HTERT RPE-1 (cell line): ENCODE results near the gene IZUMO1R.
"Not testable (repeated sequence)": the region's sequence is repeated elsewhere in the genome, so short reads cannot be mapped to it uniquely, and the experiment has no call there.

Source experiments
- in situ Hi-C: fragments of 300-500 bp; cut with MboI; formaldehyde crosslinking; loops from 4 replicates; pipeline ENCODE4 v1.14.3; 2020; ENCODE audit warnings: low sequenced_read_pairs

Gene IZUMO1R

DNA sequence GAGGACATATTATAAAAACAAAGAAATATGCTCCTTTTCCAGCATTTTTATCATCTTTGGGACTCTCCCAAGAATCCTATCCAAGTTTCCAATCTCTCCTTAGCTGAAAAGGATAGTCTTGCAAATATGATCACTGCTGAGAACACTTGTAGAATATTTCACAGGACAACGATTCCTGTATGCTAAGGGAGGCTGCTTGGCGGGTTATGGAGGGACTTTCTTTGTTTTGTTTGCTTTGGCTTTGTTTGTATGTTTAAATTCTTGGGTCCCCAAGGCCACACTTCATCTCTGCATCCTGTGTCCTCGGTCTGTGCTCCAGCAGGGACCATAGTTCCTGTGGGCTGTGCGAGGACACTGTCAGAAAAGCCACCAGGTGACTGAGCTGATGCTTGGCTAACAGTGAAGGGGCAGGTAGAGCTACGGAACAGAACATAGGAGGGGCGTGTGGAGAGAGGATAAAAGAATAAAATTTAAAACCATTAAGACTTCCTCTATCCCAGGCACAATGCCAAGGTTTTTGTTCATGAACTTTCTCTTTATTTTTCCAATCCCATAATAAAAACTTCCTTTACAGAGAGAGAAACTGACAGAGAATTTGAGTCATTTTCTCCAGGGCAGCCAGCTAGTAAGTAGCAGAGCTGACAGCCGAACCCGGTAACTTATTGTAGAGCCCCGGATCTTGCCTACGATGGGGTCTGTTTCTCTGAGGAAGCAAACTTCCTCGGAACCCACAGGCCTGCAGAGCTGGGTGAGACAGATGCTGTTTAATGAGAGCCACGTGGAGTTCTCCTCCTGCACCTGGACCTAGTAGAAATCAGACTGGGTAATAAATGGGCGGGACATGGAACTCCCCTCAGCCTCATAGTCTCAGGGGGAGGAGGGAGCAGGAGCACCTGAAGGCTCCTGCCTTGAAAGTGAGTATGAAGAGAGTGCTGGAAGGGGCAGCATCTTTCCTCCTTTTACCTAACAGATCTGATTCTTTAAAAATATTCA is at the start of gene IZUMO1R:
Gene IZUMO1R (plus strand): TSS at position 615 of the 993 bp plus-strand sequence. CDS start 1,057 bp downstream, outside the sequence.
- in situ Hi-C loops: no loop called here

DNA sequence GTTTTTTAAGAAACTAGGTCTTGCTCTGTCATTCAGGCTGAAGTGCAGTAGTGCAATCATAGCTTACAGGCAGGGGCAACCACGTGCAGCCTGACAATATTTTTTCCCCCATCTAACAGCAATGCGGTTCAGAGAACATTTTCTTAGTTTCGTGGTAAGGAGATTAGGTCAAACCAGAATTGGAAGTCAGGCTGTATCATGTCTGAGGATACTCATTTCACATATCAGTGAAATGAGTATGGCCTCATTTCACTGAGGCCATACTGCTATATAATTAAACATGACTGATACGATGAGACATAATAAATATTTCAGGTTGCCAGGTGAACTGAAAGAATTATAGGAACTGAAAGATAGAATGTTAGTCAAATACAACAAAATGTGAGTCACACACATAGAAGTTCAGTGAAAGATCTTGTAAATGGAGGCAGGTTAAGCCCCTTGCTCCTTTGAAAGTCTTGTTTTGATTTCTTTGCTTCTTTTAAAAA is 32.5 kb upstream of the IZUMO1R start:
- in situ Hi-C loops: no loop called here

DNA sequence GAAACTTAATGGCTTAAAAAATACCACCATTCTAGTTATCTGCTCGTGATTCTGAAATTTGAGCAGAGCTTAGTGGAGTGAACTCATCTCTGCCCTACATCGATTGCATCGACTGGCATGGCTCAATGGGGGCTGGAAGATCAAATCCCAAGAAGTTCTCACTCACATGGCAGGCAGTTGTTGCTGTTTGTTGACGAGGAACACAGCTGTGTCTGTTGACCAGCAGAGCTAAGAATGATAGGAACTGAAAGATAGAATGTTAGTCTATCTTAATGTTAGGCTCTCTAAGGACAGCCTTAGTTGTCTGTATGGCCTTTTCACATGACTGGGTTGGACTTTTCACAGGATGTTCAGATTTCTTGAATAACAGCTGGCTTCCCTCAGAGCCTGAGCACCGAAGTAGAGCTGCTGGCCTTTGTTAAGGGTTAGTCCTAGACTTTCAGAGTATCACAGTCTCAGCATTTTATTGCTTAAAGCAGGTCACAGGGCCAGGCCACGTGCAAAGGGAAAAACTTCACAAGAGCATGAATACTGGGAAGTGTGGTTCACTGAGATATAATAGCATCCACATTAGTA is 31.6 kb upstream of the IZUMO1R start:
- in situ Hi-C loops: no loop called here

DNA sequence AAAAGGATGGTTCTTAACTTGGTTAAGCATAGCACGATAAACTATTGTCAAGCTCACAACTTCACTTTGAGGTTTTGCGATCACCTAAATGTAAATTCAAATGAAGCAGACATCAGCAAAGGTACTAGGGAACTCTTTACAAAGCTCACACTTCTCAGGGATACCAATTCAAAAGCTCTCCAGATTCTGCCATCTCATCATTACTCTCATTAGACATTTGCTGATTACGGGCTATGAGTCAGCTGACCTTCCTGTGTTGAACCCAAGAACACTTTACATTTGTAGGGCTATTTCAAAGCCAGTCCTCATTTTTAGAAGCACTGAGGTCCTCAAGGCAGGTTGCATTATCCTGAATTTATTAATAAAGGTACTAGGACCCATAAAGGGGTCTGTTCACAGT is 28.4 kb upstream of the IZUMO1R start:
- in situ Hi-C loops: no loop called here

DNA sequence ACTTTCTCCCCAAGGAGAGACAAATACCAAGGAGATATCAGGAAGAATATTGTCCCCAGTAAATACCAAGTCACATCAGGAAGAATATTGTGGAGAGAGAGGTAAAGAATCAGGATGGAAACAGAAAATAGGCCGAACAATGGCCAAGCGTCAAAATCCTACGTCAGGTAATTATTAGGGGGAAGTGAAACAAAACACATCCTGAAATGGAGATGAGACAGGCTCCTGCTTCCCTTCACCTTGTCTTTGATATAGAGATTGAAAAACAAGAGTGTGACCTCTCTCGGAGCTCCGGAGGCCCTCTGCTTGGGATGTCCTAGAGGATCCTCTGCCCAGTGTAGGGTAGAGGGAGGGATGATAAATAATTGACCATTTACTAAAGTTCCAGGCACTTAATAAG is 27.4 kb upstream of the IZUMO1R start:
- in situ Hi-C loops: no loop called here

DNA sequence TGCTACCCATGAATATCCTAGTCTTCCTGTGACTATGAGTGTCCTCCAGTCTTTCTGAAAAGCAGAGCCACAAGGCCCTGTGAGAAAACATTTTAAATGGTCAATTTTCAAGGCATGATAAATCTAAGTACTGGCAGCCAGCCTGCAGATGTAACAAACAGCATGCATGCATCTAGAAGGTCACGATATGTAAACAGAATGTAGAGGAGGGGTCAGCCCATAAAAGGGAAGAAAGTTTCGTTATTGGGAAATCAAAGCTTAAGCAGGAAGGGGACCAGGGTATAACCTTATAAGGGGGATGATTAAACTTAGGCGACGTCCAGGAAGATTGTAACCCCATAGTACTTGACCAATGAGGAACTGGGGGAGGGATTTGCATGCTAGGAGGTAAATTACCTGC is 26.2 kb upstream of the IZUMO1R start:
- in situ Hi-C loops: not testable (repeated sequence)

DNA sequence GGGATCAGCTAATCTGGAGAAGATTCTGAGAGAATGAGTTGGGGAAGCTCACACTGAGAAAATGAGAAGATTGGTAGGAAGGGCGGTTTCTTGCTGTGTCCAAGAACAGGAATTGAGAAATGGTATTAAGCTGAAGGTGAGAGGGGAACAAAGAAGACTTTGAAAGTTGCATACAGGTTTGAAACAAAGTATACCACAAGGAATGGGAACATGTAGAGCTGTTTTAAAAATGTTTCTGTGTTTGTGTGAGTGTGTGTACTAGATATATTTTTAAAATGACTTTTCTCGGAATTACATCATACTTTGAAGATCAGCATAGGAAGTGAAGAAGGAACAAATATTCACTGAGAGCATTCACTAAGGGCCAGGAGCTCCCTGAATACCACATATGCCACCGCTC is 24.4 kb upstream of the IZUMO1R start:
- in situ Hi-C loops: no loop called here

DNA sequence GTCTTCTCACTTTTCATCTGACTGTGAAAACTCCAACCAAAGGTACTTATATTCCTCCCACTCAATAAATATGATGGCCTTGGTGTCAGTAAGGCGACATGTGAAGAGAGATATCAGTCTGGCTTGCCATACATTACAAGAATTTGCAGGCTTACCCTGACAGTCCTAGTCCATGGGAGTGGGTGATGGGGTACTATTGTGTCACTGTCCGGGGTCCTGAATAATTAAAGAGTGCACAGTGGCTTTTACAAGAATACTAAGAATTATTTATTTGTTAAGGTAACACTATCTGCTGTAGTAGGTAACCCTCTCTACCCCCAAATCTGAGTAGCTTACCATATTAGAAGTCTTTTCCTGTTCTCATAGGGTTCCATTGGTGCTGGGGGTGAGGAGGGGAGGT is 23.1 kb upstream of the IZUMO1R start:
- in situ Hi-C loops: no loop called here

DNA sequence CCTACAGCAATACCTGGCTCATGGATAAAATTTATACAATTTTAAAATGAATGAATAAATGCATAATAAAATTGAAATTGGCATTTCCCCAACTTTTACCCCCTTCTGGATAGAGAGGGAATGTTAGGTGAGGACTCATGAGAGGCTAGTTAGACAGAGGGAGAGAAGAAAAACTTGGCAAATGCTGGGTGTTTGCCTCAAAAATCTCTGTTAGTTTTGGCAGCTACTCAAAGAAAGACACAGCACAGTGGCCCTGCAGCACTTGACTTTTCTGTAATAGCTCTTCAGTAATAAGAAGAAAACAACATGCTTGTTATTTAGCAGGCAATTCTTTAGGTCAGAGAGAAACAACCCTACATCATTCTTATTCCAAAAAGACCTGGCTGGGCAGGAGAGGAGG is 20.7 kb upstream of the IZUMO1R start:
- in situ Hi-C loops: no loop called here

DNA sequence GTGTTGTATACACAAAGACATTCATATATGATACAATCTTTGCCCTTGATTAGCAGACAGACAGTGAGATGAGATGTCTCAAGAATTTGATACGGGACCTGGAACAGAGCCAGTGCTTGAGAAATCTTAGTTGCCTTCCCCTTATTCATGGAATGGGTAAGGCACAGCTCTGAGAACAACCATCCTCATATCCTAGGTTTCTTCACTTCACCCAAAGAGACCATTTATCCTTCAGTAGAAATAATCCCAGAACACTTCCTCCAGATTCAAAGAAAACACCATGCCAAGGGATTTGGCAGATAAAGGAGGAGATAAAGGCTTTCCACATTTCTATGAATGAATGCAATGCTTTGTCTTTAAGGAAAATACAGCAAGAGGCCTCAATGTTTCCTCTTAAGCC is 8.8 kb upstream of the IZUMO1R start:
- in situ Hi-C loops: no loop called here

DNA sequence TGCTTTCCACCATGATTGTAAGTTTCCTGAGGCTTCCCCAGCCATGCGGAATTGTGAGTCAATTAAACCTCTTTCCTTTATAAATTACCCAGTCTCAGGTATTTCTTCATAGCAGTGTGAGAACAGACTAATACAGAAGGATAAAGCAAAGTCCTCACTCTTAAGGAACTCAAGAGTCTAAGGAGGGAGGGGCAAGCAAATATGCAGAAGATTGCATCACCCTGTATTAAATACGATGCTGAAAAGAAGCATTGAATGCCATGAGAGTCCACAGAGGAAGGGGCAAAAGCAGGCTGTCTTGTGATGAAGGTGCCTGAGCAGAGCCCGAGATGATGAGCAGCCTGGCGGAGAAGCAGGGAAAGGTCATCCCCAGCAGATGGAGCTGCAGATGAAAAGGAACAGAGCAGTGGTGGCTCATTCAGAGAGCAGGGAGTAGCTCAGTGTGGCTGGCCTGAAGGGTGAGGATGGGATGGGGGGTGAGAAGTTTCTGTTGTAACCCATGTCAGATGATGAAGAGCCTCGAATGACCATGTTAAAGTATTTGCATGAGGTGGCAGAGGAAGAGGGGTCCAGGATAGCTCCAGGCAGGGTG is 6.3 kb upstream of the IZUMO1R start:
- in situ Hi-C loops: no loop called here

DNA sequence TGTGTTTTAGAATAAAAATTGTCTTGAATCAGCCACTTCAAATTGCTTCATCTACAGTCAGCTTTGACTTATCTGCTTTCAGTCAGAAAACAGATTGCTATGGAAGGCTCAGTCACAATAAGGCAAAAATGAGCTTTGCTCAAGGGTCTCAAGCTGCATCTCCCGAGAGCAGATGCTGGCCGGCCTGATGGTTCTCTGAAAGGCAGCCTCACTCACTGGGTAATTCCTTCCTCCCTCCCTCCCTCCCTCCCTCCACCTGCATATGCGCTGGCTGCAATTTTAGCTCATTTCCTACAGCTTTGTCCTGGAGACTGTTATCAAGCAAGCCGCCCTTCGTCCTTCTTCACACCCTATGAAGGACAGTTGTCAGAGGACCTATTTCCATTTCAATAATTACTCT is 1.6 kb upstream of the IZUMO1R start:
- in situ Hi-C loops: no loop called here

DNA sequence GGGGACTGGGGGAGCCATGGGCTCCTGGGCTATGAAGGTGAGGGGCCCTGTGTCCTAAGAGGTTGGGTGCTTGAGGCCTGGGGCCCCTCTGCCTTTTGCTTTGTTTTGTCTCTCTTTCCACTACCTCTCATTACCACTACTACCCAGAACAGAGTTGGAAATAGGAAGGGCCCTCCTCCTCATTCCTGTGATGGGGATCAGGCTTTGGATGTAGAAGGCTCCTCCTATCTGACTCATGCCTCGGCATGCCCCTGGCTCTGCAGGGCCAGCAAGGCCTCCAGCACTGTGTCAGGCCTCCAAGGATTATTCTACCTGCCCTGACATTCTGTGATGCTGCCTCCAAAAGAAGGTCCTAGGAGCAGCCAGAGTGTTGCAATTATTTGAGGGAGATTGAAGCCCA is 766 bp downstream of the IZUMO1R start:
- in situ Hi-C loops: no loop called here

DNA sequence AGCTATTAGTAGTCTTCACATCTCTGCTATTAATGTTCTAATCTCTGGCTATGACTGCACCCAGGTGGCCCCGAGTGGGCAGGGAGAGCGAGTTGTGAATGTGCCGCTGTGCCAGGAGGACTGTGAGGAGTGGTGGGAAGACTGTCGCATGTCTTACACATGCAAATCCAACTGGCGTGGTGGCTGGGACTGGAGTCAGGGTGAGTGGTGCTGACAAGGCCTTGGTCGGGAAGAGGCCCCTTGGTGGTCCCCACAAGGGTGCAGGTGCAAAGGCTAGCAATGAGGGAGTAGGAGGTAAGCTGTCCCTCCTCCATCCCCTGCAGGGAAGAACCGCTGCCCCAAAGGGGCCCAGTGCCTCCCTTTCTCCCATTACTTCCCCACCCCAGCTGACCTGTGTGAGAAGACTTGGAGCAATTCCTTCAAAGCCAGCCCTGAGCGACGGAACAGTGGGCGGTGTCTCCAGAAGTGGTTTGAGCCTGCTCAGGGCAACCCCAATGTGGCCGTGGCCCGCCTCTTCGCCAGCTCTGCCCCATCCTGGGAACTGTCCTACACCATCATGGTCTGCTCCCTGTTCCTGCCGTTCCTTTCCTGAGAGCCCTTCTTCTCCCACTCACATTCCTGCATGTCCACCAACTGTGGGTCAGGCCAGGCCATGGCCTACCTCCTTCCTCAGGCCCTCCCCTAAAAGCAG is 2.9 kb downstream of the IZUMO1R start:
- in situ Hi-C loops: no loop called here

DNA sequence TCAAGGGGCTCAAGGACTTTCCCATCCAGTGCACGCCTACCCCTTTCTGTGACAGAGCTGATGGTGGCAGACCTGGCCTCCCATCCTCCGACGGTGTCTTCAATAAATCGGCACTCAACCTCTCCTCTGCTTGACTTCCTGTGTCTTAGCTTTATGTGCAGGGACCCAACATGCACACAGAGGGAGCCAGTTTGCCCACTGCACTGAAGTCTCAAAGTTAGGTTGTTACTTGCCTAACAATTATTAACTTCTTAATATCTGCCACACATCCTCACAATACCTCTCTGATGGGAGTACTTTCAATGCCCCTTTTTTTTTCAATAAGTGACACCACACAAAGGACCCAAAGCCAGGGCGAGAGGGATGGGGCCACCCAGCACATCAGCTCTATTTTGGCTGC is 3.6 kb downstream of the IZUMO1R start:
- in situ Hi-C loops: no loop called here

DNA sequence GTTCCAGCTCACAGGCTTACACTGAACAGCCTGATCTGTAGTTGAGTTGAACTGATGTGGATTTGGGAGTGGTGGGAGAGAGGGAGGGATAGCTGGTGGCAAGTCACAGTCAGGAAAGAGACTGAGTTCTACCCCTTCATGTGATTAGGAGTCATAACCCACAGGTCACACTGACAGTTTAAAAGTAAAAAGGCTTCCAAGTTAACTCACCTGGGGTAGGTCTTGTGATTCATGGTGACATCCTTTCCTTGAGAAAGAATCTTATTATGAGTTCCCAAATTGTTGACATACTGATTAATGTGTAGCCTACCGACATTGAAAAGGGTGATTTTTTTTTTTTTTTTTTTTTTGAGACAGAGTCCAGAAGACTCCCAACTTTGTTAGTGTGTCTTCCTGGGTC is 5.4 kb downstream of the IZUMO1R start:
- in situ Hi-C loops: no loop called here

DNA sequence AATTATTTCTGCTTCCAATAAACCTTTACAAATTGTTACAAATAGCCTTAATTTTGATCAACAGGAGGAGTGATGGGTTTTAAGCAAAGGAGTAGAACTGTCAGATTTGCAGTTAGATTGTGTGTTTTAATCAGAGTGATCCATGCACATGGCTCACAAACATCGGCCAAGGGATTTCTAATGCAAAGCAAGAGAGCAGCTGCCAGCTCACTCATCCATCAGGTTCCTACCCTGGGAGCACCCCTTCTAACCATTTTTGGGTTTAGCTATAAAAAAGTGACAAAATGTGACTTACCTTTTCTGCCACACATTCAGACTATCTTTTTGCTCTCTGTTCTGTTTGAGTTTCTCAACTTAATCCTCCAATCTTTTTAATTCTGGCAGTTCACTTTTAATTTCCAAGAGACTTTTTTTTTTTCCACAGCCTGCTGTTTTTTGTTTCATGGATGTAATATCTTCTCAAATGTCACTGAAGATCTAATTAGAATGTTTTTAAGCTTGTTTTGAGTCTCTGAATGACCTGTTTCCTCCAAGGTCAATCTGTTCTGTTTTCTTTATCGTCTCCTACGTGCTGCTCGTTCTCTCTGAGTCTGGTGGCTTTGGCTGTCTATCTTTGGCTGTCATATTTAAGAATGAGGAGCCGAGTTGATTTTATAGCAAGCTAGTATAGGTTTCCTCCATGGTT is 6.0 kb downstream of the IZUMO1R start:
- in situ Hi-C loops: no loop called here

DNA sequence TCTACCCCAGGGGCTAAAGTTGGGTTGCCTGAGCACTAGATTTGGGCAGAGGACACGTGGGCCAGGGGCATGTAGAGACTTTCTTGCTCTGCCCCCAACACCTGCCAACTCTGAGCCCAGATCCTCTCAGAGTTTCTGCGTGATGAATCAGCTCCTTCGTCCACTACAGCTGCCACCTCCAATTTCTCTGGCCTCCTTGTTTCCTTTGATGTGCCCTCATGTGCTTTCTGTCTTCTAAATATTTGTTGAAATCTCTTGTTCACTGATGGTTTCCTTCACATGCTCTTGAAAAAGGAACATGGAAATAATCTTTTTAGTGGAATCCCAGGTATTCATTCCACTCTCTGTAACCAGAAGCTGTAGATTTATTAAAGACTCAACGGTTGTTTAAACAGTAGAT is 8.0 kb downstream of the IZUMO1R start:
- in situ Hi-C loops: no loop called here

DNA sequence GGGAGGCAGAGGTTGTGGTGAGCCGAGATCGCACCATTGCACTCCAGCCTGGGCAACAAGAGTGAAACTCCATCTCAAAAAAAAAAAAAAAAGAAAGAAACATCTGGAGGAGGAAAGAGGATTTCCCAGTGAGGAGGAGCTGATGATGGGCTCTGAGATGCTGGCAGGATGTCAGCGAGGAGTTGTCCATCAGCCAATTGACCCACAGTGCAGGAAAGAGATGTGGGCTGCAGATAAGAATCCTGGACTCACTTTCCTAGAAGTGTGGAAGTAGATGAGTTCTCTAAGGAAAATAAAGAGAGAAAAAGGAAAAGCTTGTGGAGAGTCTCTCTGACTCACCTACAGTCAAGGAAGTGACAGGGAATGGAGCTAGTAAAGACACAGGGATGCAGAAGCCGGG is 9.7 kb downstream of the IZUMO1R start:
- in situ Hi-C loops: no loop called here

DNA sequence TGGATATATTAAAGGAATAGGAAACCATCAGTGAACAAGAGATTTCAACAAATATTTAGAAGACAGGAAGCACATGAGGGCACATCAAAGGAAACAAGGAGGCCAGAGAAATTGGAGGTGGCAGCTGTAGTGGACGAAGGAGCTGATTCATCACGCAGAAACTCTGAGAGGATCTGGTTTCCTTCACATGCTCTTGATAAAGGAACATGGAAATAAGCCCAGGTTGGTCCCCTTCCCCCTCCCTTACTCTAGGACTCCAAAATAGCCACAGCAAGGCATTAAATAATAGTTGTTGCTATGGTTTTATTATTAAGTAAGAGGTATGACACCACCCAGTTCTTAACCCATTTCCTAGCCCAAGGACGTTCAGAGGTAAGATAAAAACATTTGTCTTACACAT is 11.3 kb downstream of the IZUMO1R start:
- in situ Hi-C loops: no loop called here

DNA sequence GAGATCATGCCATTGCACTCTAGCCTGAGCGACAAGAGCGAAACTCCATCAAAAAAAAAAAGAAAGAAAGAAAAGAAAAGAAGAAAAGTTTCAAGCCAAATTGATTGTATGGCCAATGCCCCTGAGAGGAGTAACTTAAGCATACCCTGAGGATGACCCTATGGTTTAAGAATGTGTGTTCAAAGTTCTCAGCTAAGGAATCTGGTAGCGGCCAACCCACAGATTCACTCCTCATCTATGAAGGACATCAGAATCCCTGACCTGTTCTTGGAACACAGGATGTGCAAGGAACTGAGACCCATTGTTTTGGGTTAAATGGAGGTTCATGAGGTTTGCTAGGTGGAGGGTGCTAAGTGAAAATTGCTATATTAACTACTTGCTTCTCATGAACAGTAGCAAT is 18.1 kb downstream of the IZUMO1R start:
- in situ Hi-C loops: no loop called here
